H1 (cell line): ENCODE data around the gene LRRC61. TPM values are rescaled to one million over a fixed set of nuclear protein-coding genes. Genes with fewer than 3 reads are reported as not detected.

ENCODE experiments used
- BRCA1 ChIP-seq: IDR thresholded peaks from 2 replicates; pipeline ENCODE4 v1.6.1; 2012; ENCODE audit warnings: low read depth, low read length, improper control_type of control experiment
- CHD7 ChIP-seq: fragments of 300-600 bp; sonication (generic); IDR thresholded peaks from 2 replicates; pipeline ENCODE4 v1.7.1; 2012; ENCODE audit warnings: low read length, moderate library complexity, mild to moderate bottlenecking, inconsistent platforms; ENCODE audit not compliant: insufficient replicate concordance
- HDAC6 ChIP-seq: IDR thresholded peaks from one replicate; pipeline ENCODE4 v1.7.1; 2012; ENCODE audit warnings: low read depth, mild to moderate bottlenecking, inconsistent platforms, low read length, moderate library complexity
- KDM1A ChIP-seq: fragments of 200-600, 300-600 bp; sonication (generic); IDR thresholded peaks from 2 replicates; pipeline ENCODE4 v1.7.1; 2016; ENCODE audit warnings: mild to moderate bottlenecking, low read length, borderline replicate concordance
- SAP30 ChIP-seq: fragments of 300-600 bp; sonication (generic); IDR thresholded peaks from 2 replicates; pipeline ENCODE4 v1.7.1; 2012; ENCODE audit warnings: low read length, moderate library complexity, mild to moderate bottlenecking, inconsistent platforms; ENCODE audit not compliant: insufficient read depth, insufficient replicate concordance
- TAF1 ChIP-seq: IDR thresholded peaks from 2 replicates; pipeline ENCODE4 v1.6.1; 2011; ENCODE audit warnings: mild to moderate bottlenecking, low read depth, low read length
- polyA plus RNA-seq, 7 experiments: library from polyadenylated mRNA; depleted of rRNA in 3 of 7; stranded (reverse) in 5 of 7; unstranded in 2 of 7; fragments of >200 nt in 5 of 7; fragments of 200-250 nt in 2 of 7; gene quantifications; 1 replicate in 5 of 7; 2 replicates in 1 of 7; 4 replicates in 1 of 7; pipeline versions ENCODE4 v1.2.1 to v1.2.3, GENCODE V29; 2011 to 2013; ENCODE audit warnings: missing spikeins in 2 of 7, mixed read lengths in 2 of 7
- total RNA-seq: library from RNA; stranded (reverse); fragmentation: NEBNext Ultra II Directional; extraction: Animal tissue kit (Norgen Biotek cat#: 25700); gene quantifications from 2 replicates; pipeline ENCODE4 v1.2.1, GENCODE V29; 2021
- TF ChIP-seq, protein P1 (sequence below): IDR thresholded peaks from 2 replicates; pipeline ENCODE4 v1.6.1; 2011; ENCODE audit warnings: low read length, improper control_type of control experiment

Gene LRRC61
- total and polyA plus RNA-seq, 2 of the 8 experiments (the other 6 are each of a cell fraction or from before 2014, with no cell fraction given): 0.73 to 44.8 TPM

DNA sequence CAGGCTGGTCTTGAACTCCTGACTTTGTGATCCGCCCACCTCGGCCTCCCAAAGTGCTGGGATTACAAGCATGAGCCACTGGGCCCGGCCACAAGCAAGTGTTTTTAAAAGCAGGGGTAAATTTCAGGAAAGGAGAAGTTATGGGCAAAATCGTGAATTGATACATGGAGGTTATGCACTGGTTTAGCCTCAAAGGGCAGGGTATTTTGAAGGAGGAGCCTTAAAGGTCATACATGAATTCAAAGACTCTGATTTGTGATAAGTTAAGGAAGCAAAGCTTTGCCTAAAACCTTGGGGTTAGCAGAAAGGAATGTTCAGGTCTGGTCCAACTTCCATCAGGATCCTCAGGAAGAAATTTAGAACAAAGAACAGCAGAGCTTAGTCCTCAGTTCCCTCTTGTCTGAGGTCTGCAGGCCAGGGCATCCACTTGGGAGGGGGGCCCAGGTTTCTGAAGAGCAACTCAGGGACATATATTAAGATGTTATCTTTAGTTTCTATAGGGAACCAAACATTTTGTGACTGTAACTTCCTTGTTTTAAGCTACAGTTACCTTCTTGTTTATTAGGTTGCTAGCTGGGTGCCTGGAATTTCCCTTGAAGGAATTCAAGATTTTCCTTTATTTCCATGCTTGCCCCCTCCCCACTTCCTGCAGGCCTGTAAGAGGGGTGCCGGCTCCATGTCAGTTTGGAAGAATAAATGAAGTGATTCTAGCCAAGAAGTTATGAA lies 42.7 kb downstream of the LRRC61 start (continued):
- TF ChIP-seq KDM1A: no peak
- TF ChIP-seq BRCA1: no peak
- no peak for TF ChIP-seq HDAC6
- no peak for TF ChIP-seq TAF1
- TF ChIP-seq SAP30: no peak
- no peak for TF ChIP-seq CHD7
- TF ChIP-seq, protein P1, sequence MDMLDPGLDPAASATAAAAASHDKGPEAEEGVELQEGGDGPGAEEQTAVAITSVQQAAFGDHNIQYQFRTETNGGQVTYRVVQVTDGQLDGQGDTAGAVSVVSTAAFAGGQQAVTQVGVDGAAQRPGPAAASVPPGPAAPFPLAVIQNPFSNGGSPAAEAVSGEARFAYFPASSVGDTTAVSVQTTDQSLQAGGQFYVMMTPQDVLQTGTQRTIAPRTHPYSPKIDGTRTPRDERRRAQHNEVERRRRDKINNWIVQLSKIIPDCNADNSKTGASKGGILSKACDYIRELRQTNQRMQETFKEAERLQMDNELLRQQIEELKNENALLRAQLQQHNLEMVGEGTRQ: no peak
